ENCODE measurements around the gene MYF6.

Gene MYF6

GRCh38 chr12:80708259-80708974 is 983 bp downstream of the MYF6 start:
- DNase-seq = no peak

GRCh38 chr12:80708975-80709328 is 1.5 kb downstream of the MYF6 start:
- DNase-seq = no peak

- no peak for DNase-seq
These were observed 2.6 kb downstream of the MYF6 start for GRCh38 chr12:80709811-80710726.

- no peak for DNase-seq
These were observed 3.5 kb downstream of the MYF6 start for GRCh38 chr12:80710727-80711449.

GRCh38 chr12:80711866-80712265 is 4.4 kb downstream of the MYF6 start:
- no peak for DNase-seq

- no peak for DNase-seq
These were observed 5.4 kb downstream of the MYF6 start for GRCh38 chr12:80712866-80713265.

- DNase-seq = no peak
These were observed 6.0 kb downstream of the MYF6 start for GRCh38 chr12:80713419-80713818.

- no peak for DNase-seq
These were observed 6.6 kb downstream of the MYF6 start for GRCh38 chr12:80714055-80714454.

GRCh38 chr12:80714846-80715245 is 7.4 kb downstream of the MYF6 start:
- no peak for DNase-seq

GRCh38 chr12:80715713-80716249 is 8.3 kb downstream of the MYF6 start:
- no peak for DNase-seq

GRCh38 chr12:80716696-80717469 is 9.4 kb downstream of the MYF6 start, which contains the start of gene MYF5:
Gene MYF5, plus strand, starts transcription at chr12:80716912. Its CDS starts 152 bp downstream, at chr12:80717064.
- no peak for DNase-seq

- DNase-seq = no peak
These were observed 10.4 kb downstream of the MYF6 start for GRCh38 chr12:80717856-80718255.

GRCh38 chr12:80720516-80720915 is 13.1 kb downstream of the MYF6 start:
- DNase-seq = no peak

GRCh38 chr12:80721326-80721725 is 13.9 kb downstream of the MYF6 start:
- no peak for DNase-seq

GRCh38 chr12:80745851-80746505 is 38.5 kb downstream of the MYF6 start:
- no peak for DNase-seq

- DNase-seq = no peak
These were observed 40.4 kb downstream of the MYF6 start for GRCh38 chr12:80747800-80748199.

- DNase-seq = no peak
These were observed 42.0 kb downstream of the MYF6 start for GRCh38 chr12:80749456-80749855.

GRCh38 chr12:80752464-80752863 is 45.0 kb downstream of the MYF6 start:
- DNase-seq = no peak

GRCh38 chr12:80754274-80754673 is 46.8 kb downstream of the MYF6 start:
- no peak for DNase-seq

GRCh38 chr12:80756875-80757274 is 49.4 kb downstream of the MYF6 start:
- DNase-seq = no peak

Measured in activated CD4-positive, alpha-beta T cell treated with anti-CD3 and anti-CD28 coated beads for 1 hour (primary cell).